ENCODE measurements around the gene CPOX.
"Not testable (repeated sequence)": the region's sequence is repeated elsewhere in the genome, so short reads cannot be mapped to it uniquely, and the experiment has no call there.

CPOX gene

GRCh38 chr3:98593046-98593936, at the start of gene CPOX:
Gene CPOX, minus strand, starts transcription at chr3:98593611. Its CDS starts 107 bp downstream, at chr3:98593504.
- DNase-seq: peak; percentile 90

- DNase-seq: not testable (repeated sequence)
These were observed 49.4 kb upstream of the CPOX start for GRCh38 chr3:98642769-98643168.

- DNase-seq: not testable (repeated sequence)
These were observed 48.3 kb upstream of the CPOX start for GRCh38 chr3:98641756-98642155.

GRCh38 chr3:98638515-98638914, 45.1 kb upstream of the CPOX start:
- not testable (repeated sequence) for DNase-seq

- DNase-seq: no peak
These were observed 37.0 kb upstream of the CPOX start for GRCh38 chr3:98630416-98630815.

GRCh38 chr3:98628317-98628716, 34.9 kb upstream of the CPOX start:
- DNase-seq: no peak

GRCh38 chr3:98626151-98626550, 32.7 kb upstream of the CPOX start:
- no peak for DNase-seq

GRCh38 chr3:98623572-98624280, 30.3 kb upstream of the CPOX start:
- no peak for DNase-seq

- no peak for DNase-seq
These were observed 24.4 kb upstream of the CPOX start for GRCh38 chr3:98617841-98618240.

GRCh38 chr3:98613616-98614015, 20.2 kb upstream of the CPOX start:
- DNase-seq: no peak

- peak; percentile 34 for DNase-seq
These were observed 19.6 kb upstream of the CPOX start for GRCh38 chr3:98612996-98613517.

- DNase-seq: no peak
These were observed 19.2 kb upstream of the CPOX start for GRCh38 chr3:98612587-98612986.

- DNase-seq: no peak
These were observed 14.6 kb upstream of the CPOX start for GRCh38 chr3:98608029-98608428.

- DNase-seq: no peak
These were observed 10.2 kb upstream of the CPOX start for GRCh38 chr3:98603580-98603979.

GRCh38 chr3:98602078-98602678, 8.8 kb upstream of the CPOX start:
- DNase-seq: no peak

- DNase-seq: no peak
These were observed 7.8 kb upstream of the CPOX start for GRCh38 chr3:98601180-98601579.

- DNase-seq: no peak
These were observed 7.1 kb upstream of the CPOX start for GRCh38 chr3:98600412-98601095.

GRCh38 chr3:98599647-98600411, 6.4 kb upstream of the CPOX start:
- DNase-seq: no peak

- DNase-seq: no peak
These were observed 5.1 kb upstream of the CPOX start for GRCh38 chr3:98598492-98598891.

GRCh38 chr3:98596541-98597500, 3.4 kb upstream of the CPOX start:
- DNase-seq: no peak

- no peak for DNase-seq
These were observed 2.7 kb upstream of the CPOX start for GRCh38 chr3:98596087-98596486.
